Gastrocnemius medialis (tissue), 4 donors: Measurements from ENCODE around the gene DEFB128. TPM values are rescaled to one million over a fixed set of nuclear protein-coding genes. Genes with fewer than 3 reads are reported as not detected.

Experiments
- ATAC-seq, 2 donors: fragments of 150-250 bp; one replicate each; pipeline ENCODE4 v1.9.1; 2016
- DNase-seq, 2 donors: peaks; one replicate each; pipeline ENCODE4 v3.0.0-alpha.2; 2019
- H3K27ac ChIP-seq, 4 donors: fragments of 200-600 bp; sonication (generic); 1 replicate in 1 of 4; 2 replicates in 3 of 4; pipeline ENCODE4 v1.5.1; 2016 to 2018; ENCODE audit warnings: mild to moderate bottlenecking in 2 of 4, moderate library complexity in 1 of 4
- H3K27me3 ChIP-seq, 3 donors: fragments of 200-600 bp; sonication (generic) in 2 of 3; 1 replicate in 1 of 3; 2 replicates in 2 of 3; pipeline versions ENCODE4 v1.5.1 to v1.6.0; 2016 to 2019; ENCODE audit warnings: mild to moderate bottlenecking in 1 of 3, moderate library complexity in 1 of 3
- H3K36me3 ChIP-seq, 2 donors: fragments of 200-600 bp; sonication (generic) in 1 of 2; one replicate each; pipeline ENCODE4 v1.5.1; 2017 to 2018
- H3K4me1 ChIP-seq, 2 donors: fragments of 200-600 bp; sonication (generic) in 1 of 2; one replicate each; pipeline ENCODE4 v1.5.1; 2016 to 2017; ENCODE audit warnings: mild to moderate bottlenecking in 2 of 2
- H3K4me3 ChIP-seq, 4 donors: fragments of 200-600 bp; sonication (generic) in 3 of 4; 1 replicate in 1 of 4; 2 replicates in 3 of 4; pipeline ENCODE4 v1.5.1; 2016 to 2019; ENCODE audit warnings: mild to moderate bottlenecking in 2 of 4
- H3K9me3 ChIP-seq, 3 donors: fragments of 200-600 bp; sonication (generic) in 2 of 3; 1 replicate in 1 of 3; 2 replicates in 2 of 3; pipeline ENCODE4 v1.5.1; 2016 to 2019
- CTCF ChIP-seq, 5 experiments: fragments of 450-650 bp in 3 of 5; fragments of 200-600 bp in 2 of 5; sonication (generic) in 2 of 5; IDR thresholded peaks in 4 of 5; conservative IDR thresholded peaks in 1 of 5; 1 replicate in 4 of 5; 2 replicates in 1 of 5; pipeline ENCODE4 v1.5.1; 2016 to 2019; ENCODE audit warnings: antibody characterized with exemption in 5 of 5, mild to moderate bottlenecking in 3 of 5, moderate library complexity in 3 of 5
- POLR2A ChIP-seq, 2 donors: fragments of 450-650 bp; IDR thresholded peaks; one replicate each; pipeline ENCODE4 v1.6.1; 2017; ENCODE audit warnings: antibody characterized with exemption in 2 of 2, mild to moderate bottlenecking in 2 of 2, moderate library complexity in 2 of 2
- in situ Hi-C, 4 donors: fragments of 200-750 bp; cut with MboI; loops; one replicate each; pipeline versions ENCODE4 v1.15.0 to v1.8.0; 2017; ENCODE audit warnings: low sequenced_read_pairs in 4 of 4
- intact Hi-C: fragments of 100-400 bp; cut with DNase I; formaldehyde crosslinking; loops from one replicate; pipeline ENCODE4 v1.15.1; 2023; ENCODE audit warnings: low total_unique reads
- total RNA-seq, 4 donors: library from RNA; depleted of rRNA; stranded (reverse); fragments of >200 nt; gene quantifications; one replicate each; pipeline versions ENCODE4 v1.1.0 to v1.2.3, GENCODE V29; 2016

DEFB128 gene
- total RNA-seq, 4 donors from 2014 or later: not detected

GRCh38 chr20:164618-165017 is 24.9 kb downstream of the DEFB128 start:
- H3K27ac ChIP-seq: no peak overlapping the region
- no peak for ATAC-seq
- TF ChIP-seq CTCF (IDR thresholded peaks at IDR 0.05 in 4 of 5, conservative IDR thresholded peaks at IDR 0.05 in 1 of 5) (no peak), POLR2A (IDR thresholded peaks at IDR 0.05) (no peak)
- peaks cover 0 to 3% (median 0%) of the 10 kb centered on the region in 3 donors for H3K27me3 ChIP-seq
- H3K9me3 ChIP-seq: no peaks in the 10 kb centered on the region
- H3K4me3 ChIP-seq: no peak overlapping the region
- no peak for DNase-seq
- in situ Hi-C loops: no loop called here
- H3K36me3 ChIP-seq: no peaks in the 10 kb centered on the region
- H3K4me1 ChIP-seq: no peaks in the 10 kb centered on the region
- intact Hi-C loops: no loop called here

- no peak for TF ChIP-seq POLR2A (IDR thresholded peaks at IDR 0.05)
- TF ChIP-seq CTCF (IDR thresholded peaks at IDR 0.05 in 4 of 5, conservative IDR thresholded peaks at IDR 0.05 in 1 of 5): no peak
- no peaks in the 10 kb centered on the region for H3K27me3 ChIP-seq
- H3K36me3 ChIP-seq: no peaks in the 10 kb centered on the region
- no peaks in the 10 kb centered on the region for H3K9me3 ChIP-seq
- intact Hi-C loops: no loop called here
- no peaks in the 10 kb centered on the region for H3K4me1 ChIP-seq
- DNase-seq (no peak), ATAC-seq (no peak)
- H3K27ac ChIP-seq: no peak within 1 kb of the TSS
- H3K4me3 ChIP-seq: no peak within 1 kb of the TSS
- in situ Hi-C loops: no loop called here
Observed at GRCh38 chr20:157154-157553, 32.4 kb downstream of the DEFB128 start, which contains the start of gene DEFB127. Gene DEFB127, plus strand, starts transcription at chr20:157454. Its CDS starts 91 bp downstream, at chr20:157545.

GRCh38 chr20:152131-152530 is 37.4 kb downstream of the DEFB128 start:
- Histone ChIP-seq H3K4me1 (no peaks in the 10 kb centered on the region), H3K4me3 (no peak overlapping the region), H3K27me3 (no peaks in the 10 kb centered on the region), H3K9me3 (no peaks in the 10 kb centered on the region), H3K27ac (no peak overlapping the region), H3K36me3 (no peaks in the 10 kb centered on the region)
- in situ Hi-C loops: no loop called here
- DNase-seq: no peak
- intact Hi-C loops: no loop called here
- TF ChIP-seq CTCF (IDR thresholded peaks at IDR 0.05 in 4 of 5, conservative IDR thresholded peaks at IDR 0.05 in 1 of 5): no peak
- no peak for TF ChIP-seq POLR2A (IDR thresholded peaks at IDR 0.05)
- ATAC-seq: no peak

GRCh38 chr20:145877-146276 is 43.6 kb downstream of the DEFB128 start:
- TF ChIP-seq POLR2A (IDR thresholded peaks at IDR 0.05) (no peak), CTCF (IDR thresholded peaks at IDR 0.05 in 4 of 5, conservative IDR thresholded peaks at IDR 0.05 in 1 of 5) (no peak)
- intact Hi-C loops: no loop called here
- H3K4me3 ChIP-seq: no peak overlapping the region
- ATAC-seq (no peak), DNase-seq (no peak)
- H3K9me3 ChIP-seq: no peaks in the 10 kb centered on the region
- H3K4me1 ChIP-seq: no peaks in the 10 kb centered on the region
- H3K27ac ChIP-seq: no peak overlapping the region
- H3K36me3 ChIP-seq: no peaks in the 10 kb centered on the region
- peaks cover 0 to 3% (median 3%) of the 10 kb centered on the region in 3 donors for H3K27me3 ChIP-seq
- in situ Hi-C loops: no loop called here

GRCh38 chr20:142290-142689 is 47.2 kb downstream of the DEFB128 start, which contains the start of gene DEFB126:
Gene DEFB126, plus strand, starts transcription at chr20:142590. Its CDS starts 39 bp downstream, at chr20:142629.
- Histone ChIP-seq H3K36me3 (no peaks in the 10 kb centered on the region), H3K9me3 (no peaks in the 10 kb centered on the region), H3K4me1 (no peaks in the 10 kb centered on the region), H3K27ac (no peak within 1 kb of the TSS), H3K4me3 (no peak within 1 kb of the TSS), H3K27me3 (peaks cover 0 to 9% (median 3%) of the 10 kb centered on the region in 3 donors)
- ATAC-seq (no peak), DNase-seq (no peak)
- TF ChIP-seq POLR2A (IDR thresholded peaks at IDR 0.05) (no peak), CTCF (IDR thresholded peaks at IDR 0.05 in 4 of 5, conservative IDR thresholded peaks at IDR 0.05 in 1 of 5) (no peak)
- in situ Hi-C loops (no loop called here), intact Hi-C loops (no loop called here)
